ENCODE measurements around the gene VWA2.
A peak's percentile ranks its signal among the peaks of the same experiment; 100 is the strongest.

The VWA2 gene

GRCh38 chr10:114303556-114303955 is 64.5 kb downstream of the VWA2 start:
- TF ChIP-seq KLF9 (tag by site-specific recombination; IDR thresholded peaks at IDR 0.05; ENCODE audit: low read depth) (no peak), PRDM4 (tag by site-specific recombination; IDR thresholded peaks at IDR 0.05) (no peak), ZNF37A (tag by site-specific recombination; IDR thresholded peaks at IDR 0.05) (no peak), ZNF148 (tag by site-specific recombination; IDR thresholded peaks at IDR 0.05; ENCODE audit: borderline replicate concordance) (no peak), ZNF776 (tag by site-specific recombination; IDR thresholded peaks at IDR 0.05; ENCODE audit: borderline replicate concordance) (no peak), ZNF549 (tag by site-specific recombination; IDR thresholded peaks at IDR 0.05) (no peak), ZNF274 (IDR thresholded peaks at IDR 0.05; ENCODE audit: low read length) (no peak), ZNF274 (tag by site-specific recombination; IDR thresholded peaks at IDR 0.05; ENCODE audit: borderline replicate concordance) (no peak), ZBTB20 (tag by site-specific recombination; IDR thresholded peaks at IDR 0.05) (no peak), ZFP37 (tag by site-specific recombination; IDR thresholded peaks at IDR 0.05) (no peak), ZNF768 (tag by site-specific recombination; IDR thresholded peaks at IDR 0.05) (no peak), EGR2 (tag by site-specific recombination; IDR thresholded peaks at IDR 0.05; ENCODE audit: low read depth) (no peak), ZBTB6 (tag by site-specific recombination; IDR thresholded peaks at IDR 0.05) (no peak), ZNF510 (tag by site-specific recombination; IDR thresholded peaks at IDR 0.05; ENCODE audit: insufficient replicate concordance) (no peak), ZNF366 (tag by site-specific recombination; conservative IDR thresholded peaks at IDR 0.05) (no peak), ZXDB (tag by site-specific recombination; IDR thresholded peaks at IDR 0.05) (no peak)
- Histone ChIP-seq H3K9me3 (ENCODE audit: control insufficient read depth, insufficient read depth, low read depth, low read length) (no peaks in the 10 kb centered on the region), H3K27ac (ENCODE audit: extremely low read depth, low read depth, low read length) (no peak overlapping the region), H3K4me3 (ENCODE audit: low read depth, low read length) (no peak overlapping the region), H3K4me1 (ENCODE audit: control insufficient read depth, insufficient read depth, low read length) (no peaks in the 10 kb centered on the region), H3K36me3 (ENCODE audit: control insufficient read depth in 2 of 2, insufficient read depth in 1 of 2, low read length in 2 of 2) (no peaks in the 10 kb centered on the region)
- POLR2A ChIA-PET, result interaction anchor here (1.0 to 1.3 kb wide), 2 partner anchors 69 to 100 kb away, joined by 3 read pairs; no protein-coding TSS in a partner anchor
- CTCF ChIA-PET, result interaction anchor here (0.7 to 3.1 kb wide), 65 partner anchors 10 to 566 kb away, joined by 3 to 30 read pairs (median 5); partner anchors contain the start of genes AFAP1L2 and CCDC186

- no peaks in the 10 kb centered on the region for H3K36me3 ChIP-seq (ENCODE audit: control insufficient read depth in 2 of 2, insufficient read depth in 1 of 2, low read length in 2 of 2)
- CTCF ChIA-PET, result interaction anchor here (0.6 to 3.1 kb wide), 80 partner anchors 8 to 891 kb away, joined by 3 to 30 read pairs (median 4); partner anchors contain the start of genes AFAP1L2 and CCDC186
- H3K27ac ChIP-seq (ENCODE audit: extremely low read depth, low read depth, low read length), result no peak overlapping the region
- H3K4me3 ChIP-seq (ENCODE audit: low read depth, low read length), result no peak overlapping the region; the same call in 1 of the 2 replicates
- H3K4me1 ChIP-seq (ENCODE audit: control insufficient read depth, insufficient read depth, low read length), result no peaks in the 10 kb centered on the region
- H3K9me3 ChIP-seq (ENCODE audit: control insufficient read depth, insufficient read depth, low read depth, low read length), result no peaks in the 10 kb centered on the region
- POLR2A ChIA-PET, result interaction anchor here (1.0 to 1.3 kb wide), 2 partner anchors 68 to 99 kb away, joined by 3 read pairs; no protein-coding TSS in a partner anchor
- TF ChIP-seq ZNF341 (tag by site-specific recombination; IDR thresholded peaks at IDR 0.05; ENCODE audit: low read depth) (no peak; the same call in 1 of the 2 replicates), ZNF639 (tag by site-specific recombination; IDR thresholded peaks at IDR 0.05) (no peak), ZBTB44 (tag by site-specific recombination; IDR thresholded peaks at IDR 0.05) (peak; percentile 54; the same call in 1 of the 2 replicates), ZNF580 (tag by site-specific recombination; IDR thresholded peaks at IDR 0.05) (peak; percentile 37; the same call in 1 of the 2 replicates), ZNF600 (tag by site-specific recombination; IDR thresholded peaks at IDR 0.05) (no peak), SP7 (tag by site-specific recombination; IDR thresholded peaks at IDR 0.05) (0 out of 2 replicates have a peak, but pooled peaks have one; percentile 24), ZNF561 (tag by site-specific recombination; IDR thresholded peaks at IDR 0.05; ENCODE audit: borderline replicate concordance) (0 out of 2 replicates have a peak, but pooled peaks have one; percentile 38), ZNF140 (tag by site-specific recombination; IDR thresholded peaks at IDR 0.05) (no peak), ZXDB (tag by site-specific recombination; IDR thresholded peaks at IDR 0.05) (peak; percentile 18; the same call in 1 of the 2 replicates), ZEB2 (tag by site-specific recombination; IDR thresholded peaks at IDR 0.05) (0 out of 2 replicates have a peak, but pooled peaks have one; percentile 15)
These were observed 65.0 kb downstream of the VWA2 start for GRCh38 chr10:114304017-114304570.
